HepG2 (cell line): Measurements from ENCODE around the gene HRCT1. TPM values are rescaled to one million over a fixed set of nuclear protein-coding genes. Genes with fewer than 3 reads are reported as not detected.
A peak's percentile ranks its signal among the peaks of the same experiment; 100 is the strongest.

Source experiments
- CHD2 ChIP-seq: IDR thresholded peaks from 2 replicates; pipeline ENCODE4 v1.6.1; 2011; ENCODE audit warnings: low read depth, low read length, improper control_type of control experiment
- EEA1 ChIP-seq: sonication (generic); formaldehyde crosslinking; IDR thresholded peaks from 2 replicates; pipeline ENCODE4 v1.5.1; 2020; ENCODE audit warnings: mild to moderate bottlenecking, missing genetic modification reagents, borderline replicate concordance
- FOSL2 ChIP-seq: sonication (generic); formaldehyde crosslinking; IDR thresholded peaks from 2 replicates; pipeline ENCODE4 v1.4.0; 2020; ENCODE audit warnings: missing genetic modification reagents
- MYC ChIP-seq: sonication (generic); formaldehyde crosslinking; IDR thresholded peaks from 2 replicates; pipeline ENCODE4 v1.9.0; 2021; ENCODE audit warnings: missing genetic modification reagents, borderline replicate concordance
- MYNN ChIP-seq: sonication (generic); formaldehyde crosslinking; IDR thresholded peaks from 2 replicates; pipeline ENCODE4 v1.4.0; 2020; ENCODE audit warnings: mild to moderate bottlenecking, low read depth, missing genetic modification reagents
- NFE2L2 ChIP-seq: fragments of 150-350 bp; IDR thresholded peaks from 2 replicates; pipeline ENCODE4 v1.6.1; 2014; ENCODE audit warnings: low read length
- SNAPC2 ChIP-seq: sonication (generic); formaldehyde crosslinking; IDR thresholded peaks from 2 replicates; pipeline ENCODE4 v1.8.1; 2022; ENCODE audit warnings: mild to moderate bottlenecking, missing genetic modification reagents
- ZBTB7B ChIP-seq: sonication (generic); formaldehyde crosslinking; IDR thresholded peaks from 2 replicates; pipeline ENCODE4 v1.4.0; 2020; ENCODE audit warnings: missing genetic modification reagents
- ZFY ChIP-seq: sonication (generic); formaldehyde crosslinking; IDR thresholded peaks from 2 replicates; pipeline ENCODE4 v1.4.0; 2020; ENCODE audit warnings: missing genetic modification reagents
- ZNF121 ChIP-seq: sonication (generic); formaldehyde crosslinking; IDR thresholded peaks from 2 replicates; pipeline ENCODE4 v1.5.0; 2020; ENCODE audit warnings: mild to moderate bottlenecking, missing genetic modification reagents
- ZNF749 ChIP-seq: sonication (generic); formaldehyde crosslinking; IDR thresholded peaks from 2 replicates; pipeline ENCODE4 v1.8.0; 2022; ENCODE audit warnings: mild to moderate bottlenecking, missing genetic modification reagents, moderate library complexity, borderline replicate concordance
- polyA plus RNA-seq, 8 experiments: library from polyadenylated mRNA; depleted of rRNA in 3 of 8; stranded (reverse) in 7 of 8; unstranded in 1 of 8; fragments of >200 nt; fragmentation: Illumina TruSeq in 4 of 8; extraction: Trizol in 4 of 8; gene quantifications; 2 replicates each; pipeline versions ENCODE4 v1.2.1 to v1.2.3, GENCODE V29; 2011 to 2016; ENCODE audit warnings: low read depth in 4 of 8, missing spikeins in 1 of 8, mixed read lengths in 1 of 8; ENCODE audit not compliant: insufficient read depth in 1 of 8
- total RNA-seq, 5 experiments: library from RNA; depleted of rRNA; stranded (reverse); fragments of >200 nt; fragmentation: Illumina TruSeq; extraction: Trizol; gene quantifications; 2 replicates each; pipeline ENCODE4 v1.2.3, GENCODE V29; 2016; ENCODE audit warnings: low read depth in 1 of 5
- TF ChIP-seq, protein P1 (sequence below): sonication (generic); formaldehyde crosslinking; IDR thresholded peaks from 2 replicates; pipeline ENCODE4 v1.4.0; 2020; ENCODE audit warnings: missing genetic modification reagents, mild to moderate bottlenecking, borderline replicate concordance
- TF ChIP-seq, protein P2 (sequence below): sonication (generic); formaldehyde crosslinking; IDR thresholded peaks from 2 replicates; pipeline ENCODE4 v1.4.0; 2020; ENCODE audit warnings: missing genetic modification reagents

HRCT1 gene
- total and polyA plus RNA-seq, 2 of the 13 experiments (the other 11 are each of a cell fraction or from before 2014, with no cell fraction given) = 0.13 TPM; not detected in 1

DNA sequence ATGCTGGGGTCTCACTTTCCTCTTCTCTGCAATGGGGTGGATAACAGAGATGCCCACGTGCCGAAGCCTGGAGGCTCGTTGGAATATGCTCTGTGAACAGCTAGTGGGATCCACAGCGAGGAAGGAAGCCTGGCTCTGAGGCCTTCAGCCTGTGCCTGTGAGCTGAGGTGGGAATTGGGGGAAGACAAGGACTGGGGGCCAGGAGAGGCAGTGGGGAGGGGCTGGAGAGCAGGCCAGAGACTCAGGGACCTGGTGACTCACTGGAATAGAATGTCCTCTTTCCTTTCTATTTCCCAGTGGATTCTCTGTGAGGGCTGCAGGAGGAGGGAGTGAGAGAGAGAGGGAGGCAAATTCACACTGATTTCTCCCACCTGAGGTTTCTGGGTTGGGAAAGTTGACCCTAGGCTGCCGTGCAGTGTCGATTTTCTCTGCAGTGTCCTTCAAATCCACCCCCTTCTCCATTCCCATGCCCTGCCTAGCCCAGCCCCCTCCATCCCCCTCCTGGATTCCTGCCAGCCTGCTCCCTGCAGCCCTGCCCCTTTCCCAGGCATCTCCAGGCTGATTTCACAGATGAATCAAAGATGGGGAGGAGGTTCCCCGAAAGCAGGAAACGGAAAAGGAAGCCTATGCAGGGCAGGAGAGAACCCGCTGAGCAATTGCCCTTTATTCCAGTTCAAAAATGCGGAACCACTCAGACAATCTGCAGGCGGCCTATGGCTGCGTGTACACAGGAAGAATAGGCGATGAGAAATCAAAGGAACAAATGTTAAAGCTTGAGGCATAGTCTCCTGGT is 1.9 kb downstream of the HRCT1 start (continued):
- TF ChIP-seq, protein P1, sequence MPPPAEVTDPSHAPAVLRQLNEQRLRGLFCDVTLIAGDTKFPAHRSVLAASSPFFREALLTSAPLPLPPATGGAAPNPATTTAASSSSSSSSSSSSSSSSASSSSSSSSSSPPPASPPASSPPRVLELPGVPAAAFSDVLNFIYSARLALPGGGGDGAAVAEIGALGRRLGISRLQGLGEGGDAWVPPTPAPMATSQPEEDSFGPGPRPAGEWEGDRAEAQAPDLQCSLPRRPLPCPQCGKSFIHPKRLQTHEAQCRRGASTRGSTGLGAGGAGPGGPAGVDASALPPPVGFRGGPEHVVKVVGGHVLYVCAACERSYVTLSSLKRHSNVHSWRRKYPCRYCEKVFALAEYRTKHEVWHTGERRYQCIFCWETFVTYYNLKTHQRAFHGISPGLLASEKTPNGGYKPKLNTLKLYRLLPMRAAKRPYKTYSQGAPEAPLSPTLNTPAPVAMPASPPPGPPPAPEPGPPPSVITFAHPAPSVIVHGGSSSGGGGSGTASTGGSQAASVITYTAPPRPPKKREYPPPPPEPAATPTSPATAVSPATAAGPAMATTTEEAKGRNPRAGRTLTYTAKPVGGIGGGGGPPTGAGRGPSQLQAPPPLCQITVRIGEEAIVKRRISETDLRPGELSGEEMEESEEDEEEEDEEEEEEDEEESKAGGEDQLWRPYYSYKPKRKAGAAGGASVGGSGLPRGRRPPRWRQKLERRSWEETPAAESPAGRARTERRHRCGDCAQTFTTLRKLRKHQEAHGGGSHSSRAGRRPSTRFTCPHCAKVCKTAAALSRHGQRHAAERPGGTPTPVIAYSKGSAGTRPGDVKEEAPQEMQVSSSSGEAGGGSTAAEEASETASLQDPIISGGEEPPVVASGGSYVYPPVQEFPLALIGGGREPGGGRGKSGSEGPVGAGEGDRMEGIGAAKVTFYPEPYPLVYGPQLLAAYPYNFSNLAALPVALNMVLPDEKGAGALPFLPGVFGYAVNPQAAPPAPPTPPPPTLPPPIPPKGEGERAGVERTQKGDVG (CRISPR knock-in tag) = no peak
- no peak for TF ChIP-seq MYNN (CRISPR knock-in tag)
- TF ChIP-seq ZFY (CRISPR knock-in tag) = peak; percentile 19; the same call in 1 of the 2 replicates
- no peak for TF ChIP-seq ZBTB7B (CRISPR knock-in tag)
- TF ChIP-seq SNAPC2 = no peak
- no peak for TF ChIP-seq ZNF121 (CRISPR knock-in tag)
- no peak for TF ChIP-seq NFE2L2
- no peak for TF ChIP-seq CHD2
- TF ChIP-seq, protein P2, sequence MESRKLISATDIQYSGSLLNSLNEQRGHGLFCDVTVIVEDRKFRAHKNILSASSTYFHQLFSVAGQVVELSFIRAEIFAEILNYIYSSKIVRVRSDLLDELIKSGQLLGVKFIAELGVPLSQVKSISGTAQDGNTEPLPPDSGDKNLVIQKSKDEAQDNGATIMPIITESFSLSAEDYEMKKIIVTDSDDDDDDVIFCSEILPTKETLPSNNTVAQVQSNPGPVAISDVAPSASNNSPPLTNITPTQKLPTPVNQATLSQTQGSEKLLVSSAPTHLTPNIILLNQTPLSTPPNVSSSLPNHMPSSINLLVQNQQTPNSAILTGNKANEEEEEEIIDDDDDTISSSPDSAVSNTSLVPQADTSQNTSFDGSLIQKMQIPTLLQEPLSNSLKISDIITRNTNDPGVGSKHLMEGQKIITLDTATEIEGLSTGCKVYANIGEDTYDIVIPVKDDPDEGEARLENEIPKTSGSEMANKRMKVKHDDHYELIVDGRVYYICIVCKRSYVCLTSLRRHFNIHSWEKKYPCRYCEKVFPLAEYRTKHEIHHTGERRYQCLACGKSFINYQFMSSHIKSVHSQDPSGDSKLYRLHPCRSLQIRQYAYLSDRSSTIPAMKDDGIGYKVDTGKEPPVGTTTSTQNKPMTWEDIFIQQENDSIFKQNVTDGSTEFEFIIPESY (CRISPR knock-in tag) = no peak
- TF ChIP-seq ZNF749 (CRISPR knock-in tag) = no peak
- no peak for TF ChIP-seq EEA1 (CRISPR knock-in tag)
- no peak for TF ChIP-seq MYC (CRISPR knock-in tag)
- peak; percentile 89 for TF ChIP-seq FOSL2
